ENCODE data around the gene TSSK3.

The TSSK3 gene

GRCh38 chr1:32404946-32405345, 42.6 kb downstream of the TSSK3 start:
- DNase-seq (ENCODE audit: low read depth): no peak

- no peak for DNase-seq (ENCODE audit: low read depth)
Observed at GRCh38 chr1:32405672-32406467, 43.5 kb downstream of the TSSK3 start.

GRCh38 chr1:32406629-32407111, 44.3 kb downstream of the TSSK3 start:
- no peak for DNase-seq (ENCODE audit: low read depth)

- DNase-seq (ENCODE audit: low read depth): no peak
Observed at GRCh38 chr1:32411261-32411660, 48.9 kb downstream of the TSSK3 start.

- peak; percentile 37 for DNase-seq (ENCODE audit: low read depth)
Observed at GRCh38 chr1:32413507-32414185, 51.3 kb downstream of the TSSK3 start.

All from fibroblast of gingiva (primary cell).